ENCODE measurements around the gene CMTM5.

Gene CMTM5

DNA sequence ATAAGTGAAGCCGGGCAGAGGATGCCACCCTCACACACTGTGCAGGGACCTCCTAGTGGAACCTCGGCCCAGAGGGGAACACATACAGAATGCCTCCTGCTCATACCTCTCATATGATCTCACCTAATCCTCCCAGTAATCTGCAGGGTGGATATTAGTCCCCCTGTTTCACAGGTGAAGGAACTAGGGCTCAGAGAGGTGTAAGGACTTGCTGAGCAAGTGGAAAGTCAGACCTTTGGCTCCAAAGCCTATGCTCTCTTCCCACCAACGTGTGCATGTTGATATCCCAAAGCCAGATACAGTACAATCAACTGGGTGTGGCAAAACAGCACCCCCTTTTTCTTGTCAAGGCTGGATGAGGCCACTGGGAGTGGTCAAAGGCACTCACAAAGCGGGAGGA, 27.1 kb downstream of the CMTM5 start:
- H3K9me3 ChIP-seq (ENCODE audit: control insufficient read depth in 5 of 5, low read length in 5 of 5), result no peaks in the 10 kb centered on the region
- H3K4me1 ChIP-seq (ENCODE audit: control insufficient read depth in 5 of 5, insufficient read depth in 5 of 5, low read length in 5 of 5), result no peaks in the 10 kb centered on the region
- H3K27me3 ChIP-seq (ENCODE audit: control insufficient read depth in 5 of 5, insufficient read depth in 4 of 5, low read length in 5 of 5), result peaks cover 2 to 32% (median 20%) of the 10 kb centered on the region in 5 donors
- H3K36me3 ChIP-seq (ENCODE audit: control insufficient read depth in 5 of 5, insufficient read depth in 5 of 5, low read length in 5 of 5), result no peaks in the 10 kb centered on the region
- no peak overlapping the region for H3K4me3 ChIP-seq (ENCODE audit: low read depth in 1 of 5, low read length in 5 of 5)
- H3K9ac ChIP-seq (ENCODE audit: low read length in 5 of 5), result no peak overlapping the region
- H3K27ac ChIP-seq (ENCODE audit: low read depth, low read length), result no peak overlapping the region

DNA sequence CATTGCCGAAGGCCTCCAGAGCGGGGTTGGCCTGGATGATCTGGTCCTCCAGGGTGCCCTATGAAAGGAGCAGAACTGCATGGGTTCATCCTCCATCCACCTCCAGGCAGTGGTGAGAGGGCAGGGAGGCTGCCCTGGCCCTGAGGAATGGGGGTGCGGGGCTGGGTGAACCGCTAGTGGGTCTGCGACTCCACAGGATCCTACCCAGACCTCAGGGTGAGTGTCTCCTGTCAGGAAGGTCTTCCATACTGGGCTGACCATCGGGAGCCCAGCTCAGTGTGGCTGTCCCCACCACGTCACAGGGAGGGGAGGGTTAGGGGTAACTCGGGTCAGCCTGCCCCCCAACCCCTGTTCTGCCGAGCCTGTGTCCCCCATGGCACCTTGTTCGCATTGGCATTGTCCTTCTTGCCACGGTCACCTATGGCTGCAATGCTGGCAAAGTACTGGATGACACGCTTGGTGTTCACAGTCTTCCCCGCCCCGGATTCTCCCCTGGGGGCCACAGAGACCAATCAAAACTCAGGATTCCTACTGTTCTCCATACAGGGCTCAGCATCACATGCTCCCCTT, 27.6 kb downstream of the CMTM5 start:
- no peaks in the 10 kb centered on the region for H3K4me1 ChIP-seq (ENCODE audit: control insufficient read depth in 5 of 5, insufficient read depth in 5 of 5, low read length in 5 of 5)
- H3K9me3 ChIP-seq (ENCODE audit: control insufficient read depth in 5 of 5, low read length in 5 of 5), result no peaks in the 10 kb centered on the region
- H3K36me3 ChIP-seq (ENCODE audit: control insufficient read depth in 5 of 5, insufficient read depth in 5 of 5, low read length in 5 of 5), result no peaks in the 10 kb centered on the region
- peaks cover 2 to 32% (median 20%) of the 10 kb centered on the region in 5 donors for H3K27me3 ChIP-seq (ENCODE audit: control insufficient read depth in 5 of 5, insufficient read depth in 4 of 5, low read length in 5 of 5)
- no peak overlapping the region for H3K9ac ChIP-seq (ENCODE audit: low read length in 5 of 5)
- H3K4me3 ChIP-seq (ENCODE audit: low read depth in 1 of 5, low read length in 5 of 5), result no peak overlapping the region
- H3K27ac ChIP-seq (ENCODE audit: low read depth, low read length), result no peak overlapping the region

DNA sequence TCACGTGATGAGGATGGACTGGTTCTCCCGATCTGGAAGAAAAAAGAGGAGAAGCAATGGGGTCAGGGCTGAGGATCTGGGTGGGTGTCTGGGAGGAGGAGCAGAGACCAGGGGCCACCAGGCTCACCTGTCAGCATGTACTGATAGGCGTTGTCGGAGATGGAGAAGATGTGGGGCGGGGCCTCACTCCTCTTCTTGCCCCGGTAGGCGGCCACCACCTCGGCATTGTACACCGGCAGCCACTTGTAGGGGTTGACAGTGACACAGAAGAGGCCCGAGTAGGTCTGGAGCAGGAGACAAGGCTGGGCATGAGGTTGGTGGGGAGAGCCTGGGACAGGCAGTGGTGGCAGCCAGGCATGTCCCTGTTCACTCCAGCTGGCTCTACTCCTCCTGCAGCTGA, 28.2 kb downstream of the CMTM5 start:
- no peaks in the 10 kb centered on the region for H3K9me3 ChIP-seq (ENCODE audit: control insufficient read depth in 5 of 5, low read length in 5 of 5)
- no peak overlapping the region for H3K4me3 ChIP-seq (ENCODE audit: low read depth in 1 of 5, low read length in 5 of 5)
- H3K27me3 ChIP-seq (ENCODE audit: control insufficient read depth in 5 of 5, insufficient read depth in 4 of 5, low read length in 5 of 5), result peaks cover 2 to 32% (median 20%) of the 10 kb centered on the region in 5 donors
- H3K4me1 ChIP-seq (ENCODE audit: control insufficient read depth in 5 of 5, insufficient read depth in 5 of 5, low read length in 5 of 5), result no peaks in the 10 kb centered on the region
- no peaks in the 10 kb centered on the region for H3K36me3 ChIP-seq (ENCODE audit: control insufficient read depth in 5 of 5, insufficient read depth in 5 of 5, low read length in 5 of 5)
- no peak overlapping the region for H3K9ac ChIP-seq (ENCODE audit: low read length in 5 of 5)
- H3K27ac ChIP-seq (ENCODE audit: low read depth, low read length), result no peak overlapping the region

DNA sequence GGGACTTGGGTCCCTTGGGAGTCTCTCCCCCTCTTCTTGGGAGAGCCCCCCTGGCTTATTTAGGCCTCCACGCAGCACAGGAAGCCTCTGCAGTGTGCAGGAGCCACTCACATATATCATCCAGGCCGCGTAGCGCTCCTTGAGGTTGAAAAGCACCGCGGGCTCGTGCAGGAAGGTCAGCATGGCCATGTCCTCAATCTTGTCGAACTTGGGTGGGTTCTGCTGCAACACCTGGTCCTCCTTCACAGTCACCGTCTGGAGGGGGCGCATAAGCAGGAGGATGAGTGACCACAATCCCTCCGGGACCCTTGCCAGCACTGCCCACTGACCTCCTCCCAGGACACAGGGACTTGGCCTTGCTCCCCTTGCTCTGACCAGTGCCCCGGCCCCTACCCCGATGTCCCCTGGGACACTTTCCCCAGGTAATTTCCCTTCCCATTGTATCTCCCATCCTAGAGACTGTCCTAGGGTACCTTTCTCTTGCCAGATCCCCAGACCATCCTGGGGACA, 28.7 kb downstream of the CMTM5 start:
- H3K9ac ChIP-seq (ENCODE audit: low read length in 5 of 5), result no peak overlapping the region
- no peaks in the 10 kb centered on the region for H3K36me3 ChIP-seq (ENCODE audit: control insufficient read depth in 5 of 5, insufficient read depth in 5 of 5, low read length in 5 of 5)
- no peak overlapping the region for H3K27ac ChIP-seq (ENCODE audit: low read depth, low read length)
- no peaks in the 10 kb centered on the region for H3K9me3 ChIP-seq (ENCODE audit: control insufficient read depth in 5 of 5, low read length in 5 of 5)
- no peaks in the 10 kb centered on the region for H3K4me1 ChIP-seq (ENCODE audit: control insufficient read depth in 5 of 5, insufficient read depth in 5 of 5, low read length in 5 of 5)
- peaks cover 2 to 34% (median 20%) of the 10 kb centered on the region in 5 donors for H3K27me3 ChIP-seq (ENCODE audit: control insufficient read depth in 5 of 5, insufficient read depth in 4 of 5, low read length in 5 of 5)
- no peak overlapping the region for H3K4me3 ChIP-seq (ENCODE audit: low read depth in 1 of 5, low read length in 5 of 5)

DNA sequence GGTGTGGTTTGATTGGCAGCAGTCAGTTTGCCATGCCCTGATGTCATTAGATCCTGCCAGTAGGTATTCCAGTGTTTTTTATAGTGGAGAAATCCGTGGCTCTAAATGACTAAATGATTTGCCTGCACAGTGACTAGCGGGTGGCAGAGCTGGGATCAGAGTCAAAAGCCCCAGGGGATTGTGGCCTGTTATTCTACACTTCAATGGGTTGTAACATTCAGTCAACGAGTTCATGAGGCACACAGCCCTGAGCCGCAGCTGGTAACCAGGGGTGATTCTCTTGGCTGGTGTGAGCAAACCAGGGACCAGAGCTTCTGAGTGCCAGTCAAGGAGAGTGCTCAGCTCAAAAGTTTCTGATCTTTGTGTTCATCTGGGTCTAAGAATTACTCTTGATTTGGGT, 29.4 kb downstream of the CMTM5 start:
- Histone ChIP-seq H3K4me1 (ENCODE audit: control insufficient read depth in 5 of 5, insufficient read depth in 5 of 5, low read length in 5 of 5) (no peaks in the 10 kb centered on the region), H3K9ac (ENCODE audit: low read length in 5 of 5) (no peak overlapping the region), H3K36me3 (ENCODE audit: control insufficient read depth in 5 of 5, insufficient read depth in 5 of 5, low read length in 5 of 5) (no peaks in the 10 kb centered on the region), H3K9me3 (ENCODE audit: control insufficient read depth in 5 of 5, low read length in 5 of 5) (no peaks in the 10 kb centered on the region), H3K27ac (ENCODE audit: low read depth, low read length) (no peak overlapping the region), H3K4me3 (ENCODE audit: low read depth in 1 of 5, low read length in 5 of 5) (no peak overlapping the region), H3K27me3 (ENCODE audit: control insufficient read depth in 5 of 5, insufficient read depth in 4 of 5, low read length in 5 of 5) (peaks cover 2 to 34% (median 20%) of the 10 kb centered on the region in 5 donors)

DNA sequence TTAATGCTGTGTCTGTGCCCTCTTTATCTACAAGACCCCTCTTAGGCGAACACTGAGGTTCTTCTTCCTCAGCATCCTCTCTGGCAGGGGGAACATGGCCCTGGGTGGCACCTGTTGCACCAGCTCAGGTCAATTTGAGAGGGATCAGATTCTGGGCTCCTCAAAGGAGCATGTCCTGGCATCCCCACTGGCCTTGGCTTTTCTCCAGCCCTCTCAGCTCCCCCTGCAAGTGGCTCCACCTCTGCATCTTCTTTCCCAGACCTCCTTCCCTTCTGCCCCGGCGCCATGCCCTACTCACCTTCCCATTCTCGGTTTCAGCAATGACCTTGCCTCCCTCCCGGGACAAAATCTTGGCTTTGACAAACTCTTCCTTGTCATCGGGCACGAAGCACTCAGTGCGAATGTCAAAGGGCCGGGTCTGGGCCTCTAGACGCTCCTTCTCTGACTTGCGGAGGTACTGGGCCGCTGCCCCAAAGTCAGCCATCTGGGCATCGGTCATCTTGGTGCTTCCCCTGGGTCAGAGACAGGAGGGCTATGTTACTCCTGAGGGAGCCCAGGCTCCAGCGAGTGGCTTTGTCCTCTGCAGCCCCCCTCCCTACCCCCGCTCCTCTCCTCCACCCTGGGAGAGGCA, 30.0 kb downstream of the CMTM5 start:
- H3K4me3 ChIP-seq (ENCODE audit: low read depth in 1 of 5, low read length in 5 of 5), result no peak overlapping the region
- no peaks in the 10 kb centered on the region for H3K4me1 ChIP-seq (ENCODE audit: control insufficient read depth in 5 of 5, insufficient read depth in 5 of 5, low read length in 5 of 5)
- H3K27me3 ChIP-seq (ENCODE audit: control insufficient read depth in 5 of 5, insufficient read depth in 4 of 5, low read length in 5 of 5), result peaks cover 2 to 36% (median 20%) of the 10 kb centered on the region in 5 donors
- no peak overlapping the region for H3K9ac ChIP-seq (ENCODE audit: low read length in 5 of 5)
- H3K9me3 ChIP-seq (ENCODE audit: control insufficient read depth in 5 of 5, low read length in 5 of 5), result no peaks in the 10 kb centered on the region
- no peak overlapping the region for H3K27ac ChIP-seq (ENCODE audit: low read depth, low read length)
- no peaks in the 10 kb centered on the region for H3K36me3 ChIP-seq (ENCODE audit: control insufficient read depth in 5 of 5, insufficient read depth in 5 of 5, low read length in 5 of 5)

DNA sequence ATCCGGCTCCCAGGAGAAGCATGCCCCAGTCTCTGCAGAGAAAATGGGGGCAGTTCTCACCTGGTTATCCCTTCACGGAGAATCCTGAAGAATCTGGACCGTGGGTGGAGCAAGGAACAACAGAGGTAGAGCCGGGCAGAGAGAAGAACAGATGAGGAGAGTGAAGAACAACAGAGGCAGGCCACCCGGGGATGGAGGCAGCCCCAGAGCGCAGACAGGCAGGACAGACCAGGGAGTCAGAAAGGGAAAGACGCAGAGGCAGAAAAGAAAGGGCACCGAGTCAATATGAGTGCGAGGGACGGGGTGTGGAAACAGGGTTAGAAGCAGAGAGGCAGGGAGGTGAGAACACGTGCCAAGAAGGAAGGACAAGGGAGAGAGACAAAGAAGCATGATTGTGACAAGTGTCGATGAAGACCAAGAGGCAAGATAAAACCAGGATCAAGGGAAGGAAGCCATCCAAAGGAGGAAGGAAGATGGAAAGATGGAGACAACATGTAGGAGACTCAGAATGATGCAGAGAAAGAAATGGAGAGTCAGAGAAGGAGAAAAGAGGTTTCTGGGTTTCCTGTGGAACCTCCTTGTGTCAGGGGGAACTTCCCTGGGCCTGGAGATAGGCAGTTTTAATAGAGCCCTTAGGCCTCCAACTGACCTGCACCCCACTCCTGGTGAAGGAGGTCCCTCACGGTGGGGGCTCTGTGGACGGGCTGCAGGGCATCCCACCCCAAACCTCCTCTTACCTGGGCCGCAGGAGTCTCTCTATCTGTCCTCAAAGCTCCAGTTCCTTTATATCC, 30.9 kb downstream of the CMTM5 start, which contains the start of gene MYH6:
MYH6 (minus strand) TSS at position 758 of the 791 bp plus-strand sequence. CDS start 1,050 bp downstream, outside the sequence.
- H3K27me3 ChIP-seq (ENCODE audit: control insufficient read depth in 5 of 5, insufficient read depth in 4 of 5, low read length in 5 of 5), result peaks cover 7 to 33% (median 14%) of the 10 kb centered on the region in 5 donors
- H3K4me3 ChIP-seq (ENCODE audit: low read depth in 1 of 5, low read length in 5 of 5), result no peak within 1 kb of the TSS
- no peak within 1 kb of the TSS for H3K9ac ChIP-seq (ENCODE audit: low read length in 5 of 5)
- no peak within 1 kb of the TSS for H3K27ac ChIP-seq (ENCODE audit: low read depth, low read length)
- H3K4me1 ChIP-seq (ENCODE audit: control insufficient read depth in 5 of 5, insufficient read depth in 5 of 5, low read length in 5 of 5), result no peaks in the 10 kb centered on the region
- H3K36me3 ChIP-seq (ENCODE audit: control insufficient read depth in 5 of 5, insufficient read depth in 5 of 5, low read length in 5 of 5), result no peaks in the 10 kb centered on the region
- H3K9me3 ChIP-seq (ENCODE audit: control insufficient read depth in 5 of 5, low read length in 5 of 5), result no peaks in the 10 kb centered on the region

- H3K27me3 ChIP-seq (ENCODE audit: control insufficient read depth in 5 of 5, insufficient read depth in 4 of 5, low read length in 5 of 5), result peaks cover 7 to 29% (median 14%) of the 10 kb centered on the region in 5 donors
- H3K4me1 ChIP-seq (ENCODE audit: control insufficient read depth in 5 of 5, insufficient read depth in 5 of 5, low read length in 5 of 5), result no peaks in the 10 kb centered on the region
- no peak overlapping the region for H3K9ac ChIP-seq (ENCODE audit: low read length in 5 of 5)
- no peak overlapping the region for H3K4me3 ChIP-seq (ENCODE audit: low read depth in 1 of 5, low read length in 5 of 5)
- no peaks in the 10 kb centered on the region for H3K9me3 ChIP-seq (ENCODE audit: control insufficient read depth in 5 of 5, low read length in 5 of 5)
- H3K27ac ChIP-seq (ENCODE audit: low read depth, low read length), result no peak overlapping the region
- no peaks in the 10 kb centered on the region for H3K36me3 ChIP-seq (ENCODE audit: control insufficient read depth in 5 of 5, insufficient read depth in 5 of 5, low read length in 5 of 5)
Observed at GRCh38 chr14:23408307-23408630, 31.4 kb downstream of the CMTM5 start.

GRCh38 chr14:23409475-23409874, 32.6 kb downstream of the CMTM5 start:
- Histone ChIP-seq H3K4me3 (ENCODE audit: low read depth in 1 of 5, low read length in 5 of 5) (no peak overlapping the region), H3K36me3 (ENCODE audit: control insufficient read depth in 5 of 5, insufficient read depth in 5 of 5, low read length in 5 of 5) (no peaks in the 10 kb centered on the region), H3K4me1 (ENCODE audit: control insufficient read depth in 5 of 5, insufficient read depth in 5 of 5, low read length in 5 of 5) (no peaks in the 10 kb centered on the region), H3K27me3 (ENCODE audit: control insufficient read depth in 5 of 5, insufficient read depth in 4 of 5, low read length in 5 of 5) (peaks cover 6 to 26% (median 14%) of the 10 kb centered on the region in 5 donors), H3K27ac (ENCODE audit: low read depth, low read length) (no peak overlapping the region), H3K9me3 (ENCODE audit: control insufficient read depth in 5 of 5, low read length in 5 of 5) (no peaks in the 10 kb centered on the region), H3K9ac (ENCODE audit: low read length in 5 of 5) (no peak overlapping the region)

All from subcutaneous abdominal adipose tissue (tissue), 5 donors.